Measurements from ENCODE around the gene SEMA6A.

- TF ChIP-seq CTCF (IDR thresholded peaks at IDR 0.05) (no peak), POLR2AphosphoS5 (IDR thresholded peaks at IDR 0.05) (no peak)
Observed at GRCh38 chr5:116409591-116410296, 164.9 kb downstream of the SEMA6A start.

All from transverse colon (tissue), 4 donors.